ENCODE measurements around the gene PROZ. TPM values are rescaled to one million over a fixed set of nuclear protein-coding genes. Genes with fewer than 3 reads are reported as not detected.

Gene PROZ
- total and polyA plus RNA-seq, 2 of the 13 experiments (the other 11 are each of a cell fraction or from before 2014, with no cell fraction given), result 5.6 to 22.5 TPM

DNA sequence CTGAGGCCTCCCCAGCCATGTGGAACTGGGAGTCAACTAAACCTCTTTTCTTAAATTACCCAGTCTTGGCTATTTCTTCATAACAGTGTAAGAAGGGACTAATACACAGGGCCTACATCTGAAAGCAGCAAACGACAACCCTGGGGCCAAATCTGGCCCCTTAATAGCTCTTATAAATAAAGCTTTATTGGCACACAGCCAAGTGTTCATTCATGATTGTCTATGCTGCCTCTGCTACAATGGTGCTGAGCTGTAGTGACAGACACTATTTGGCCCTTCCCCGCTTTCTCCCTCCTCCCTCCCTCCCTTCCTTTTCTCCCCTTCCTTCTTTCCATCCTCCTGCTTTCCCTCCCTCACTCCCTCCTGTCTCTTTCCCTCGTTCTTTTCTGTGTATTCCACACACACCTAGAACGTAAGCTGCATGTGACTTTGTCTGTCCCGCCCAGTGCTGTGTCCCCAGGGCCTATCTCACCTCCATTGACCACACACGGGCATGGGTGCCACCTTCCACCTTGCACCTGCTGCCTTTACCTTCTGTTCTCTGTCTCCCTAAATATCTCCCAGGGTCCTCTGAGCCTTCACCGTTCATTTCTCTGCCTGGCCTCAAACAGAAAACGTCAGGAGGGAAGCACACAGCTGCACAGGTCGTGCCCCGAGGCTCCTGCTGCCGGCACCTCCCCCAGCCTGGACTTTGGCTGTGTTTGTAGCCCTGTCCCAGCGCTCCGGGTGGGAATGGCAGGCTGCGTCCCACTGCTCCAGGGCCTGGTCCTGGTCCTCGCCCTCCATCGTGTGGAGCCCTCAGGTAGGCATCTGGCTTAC lies at the start of gene PROZ (continued):
- no peak for TF ChIP-seq NPAS2 (CRISPR knock-in tag; IDR thresholded peaks at IDR 0.05; ENCODE audit: borderline replicate concordance)
- TF ChIP-seq, protein P1, sequence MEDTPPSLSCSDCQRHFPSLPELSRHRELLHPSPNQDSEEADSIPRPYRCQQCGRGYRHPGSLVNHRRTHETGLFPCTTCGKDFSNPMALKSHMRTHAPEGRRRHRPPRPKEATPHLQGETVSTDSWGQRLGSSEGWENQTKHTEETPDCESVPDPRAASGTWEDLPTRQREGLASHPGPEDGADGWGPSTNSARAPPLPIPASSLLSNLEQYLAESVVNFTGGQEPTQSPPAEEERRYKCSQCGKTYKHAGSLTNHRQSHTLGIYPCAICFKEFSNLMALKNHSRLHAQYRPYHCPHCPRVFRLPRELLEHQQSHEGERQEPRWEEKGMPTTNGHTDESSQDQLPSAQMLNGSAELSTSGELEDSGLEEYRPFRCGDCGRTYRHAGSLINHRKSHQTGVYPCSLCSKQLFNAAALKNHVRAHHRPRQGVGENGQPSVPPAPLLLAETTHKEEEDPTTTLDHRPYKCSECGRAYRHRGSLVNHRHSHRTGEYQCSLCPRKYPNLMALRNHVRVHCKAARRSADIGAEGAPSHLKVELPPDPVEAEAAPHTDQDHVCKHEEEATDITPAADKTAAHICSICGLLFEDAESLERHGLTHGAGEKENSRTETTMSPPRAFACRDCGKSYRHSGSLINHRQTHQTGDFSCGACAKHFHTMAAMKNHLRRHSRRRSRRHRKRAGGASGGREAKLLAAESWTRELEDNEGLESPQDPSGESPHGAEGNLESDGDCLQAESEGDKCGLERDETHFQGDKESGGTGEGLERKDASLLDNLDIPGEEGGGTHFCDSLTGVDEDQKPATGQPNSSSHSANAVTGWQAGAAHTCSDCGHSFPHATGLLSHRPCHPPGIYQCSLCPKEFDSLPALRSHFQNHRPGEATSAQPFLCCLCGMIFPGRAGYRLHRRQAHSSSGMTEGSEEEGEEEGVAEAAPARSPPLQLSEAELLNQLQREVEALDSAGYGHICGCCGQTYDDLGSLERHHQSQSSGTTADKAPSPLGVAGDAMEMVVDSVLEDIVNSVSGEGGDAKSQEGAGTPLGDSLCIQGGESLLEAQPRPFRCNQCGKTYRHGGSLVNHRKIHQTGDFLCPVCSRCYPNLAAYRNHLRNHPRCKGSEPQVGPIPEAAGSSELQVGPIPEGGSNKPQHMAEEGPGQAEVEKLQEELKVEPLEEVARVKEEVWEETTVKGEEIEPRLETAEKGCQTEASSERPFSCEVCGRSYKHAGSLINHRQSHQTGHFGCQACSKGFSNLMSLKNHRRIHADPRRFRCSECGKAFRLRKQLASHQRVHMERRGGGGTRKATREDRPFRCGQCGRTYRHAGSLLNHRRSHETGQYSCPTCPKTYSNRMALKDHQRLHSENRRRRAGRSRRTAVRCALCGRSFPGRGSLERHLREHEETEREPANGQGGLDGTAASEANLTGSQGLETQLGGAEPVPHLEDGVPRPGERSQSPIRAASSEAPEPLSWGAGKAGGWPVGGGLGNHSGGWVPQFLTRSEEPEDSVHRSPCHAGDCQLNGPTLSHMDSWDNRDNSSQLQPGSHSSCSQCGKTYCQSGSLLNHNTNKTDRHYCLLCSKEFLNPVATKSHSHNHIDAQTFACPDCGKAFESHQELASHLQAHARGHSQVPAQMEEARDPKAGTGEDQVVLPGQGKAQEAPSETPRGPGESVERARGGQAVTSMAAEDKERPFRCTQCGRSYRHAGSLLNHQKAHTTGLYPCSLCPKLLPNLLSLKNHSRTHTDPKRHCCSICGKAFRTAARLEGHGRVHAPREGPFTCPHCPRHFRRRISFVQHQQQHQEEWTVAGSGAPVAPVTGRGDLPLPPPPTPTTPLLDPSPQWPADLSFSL (CRISPR knock-in tag; IDR thresholded peaks at IDR 0.05), result no peak
- TF ChIP-seq ZFY (CRISPR knock-in tag; IDR thresholded peaks at IDR 0.05), result peak; percentile 70; the same call in 1 of the 2 replicates
- no peak for TF ChIP-seq ZNF17 (CRISPR knock-in tag; IDR thresholded peaks at IDR 0.05)
- TF ChIP-seq, protein P2, sequence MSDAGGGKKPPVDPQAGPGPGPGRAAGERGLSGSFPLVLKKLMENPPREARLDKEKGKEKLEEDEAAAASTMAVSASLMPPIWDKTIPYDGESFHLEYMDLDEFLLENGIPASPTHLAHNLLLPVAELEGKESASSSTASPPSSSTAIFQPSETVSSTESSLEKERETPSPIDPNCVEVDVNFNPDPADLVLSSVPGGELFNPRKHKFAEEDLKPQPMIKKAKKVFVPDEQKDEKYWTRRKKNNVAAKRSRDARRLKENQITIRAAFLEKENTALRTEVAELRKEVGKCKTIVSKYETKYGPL (CRISPR knock-in tag; IDR thresholded peaks at IDR 0.05), result no peak
- TF ChIP-seq HES4 (CRISPR knock-in tag; IDR thresholded peaks at IDR 0.05; ENCODE audit: borderline replicate concordance), result no peak
- TF ChIP-seq, protein P3, sequence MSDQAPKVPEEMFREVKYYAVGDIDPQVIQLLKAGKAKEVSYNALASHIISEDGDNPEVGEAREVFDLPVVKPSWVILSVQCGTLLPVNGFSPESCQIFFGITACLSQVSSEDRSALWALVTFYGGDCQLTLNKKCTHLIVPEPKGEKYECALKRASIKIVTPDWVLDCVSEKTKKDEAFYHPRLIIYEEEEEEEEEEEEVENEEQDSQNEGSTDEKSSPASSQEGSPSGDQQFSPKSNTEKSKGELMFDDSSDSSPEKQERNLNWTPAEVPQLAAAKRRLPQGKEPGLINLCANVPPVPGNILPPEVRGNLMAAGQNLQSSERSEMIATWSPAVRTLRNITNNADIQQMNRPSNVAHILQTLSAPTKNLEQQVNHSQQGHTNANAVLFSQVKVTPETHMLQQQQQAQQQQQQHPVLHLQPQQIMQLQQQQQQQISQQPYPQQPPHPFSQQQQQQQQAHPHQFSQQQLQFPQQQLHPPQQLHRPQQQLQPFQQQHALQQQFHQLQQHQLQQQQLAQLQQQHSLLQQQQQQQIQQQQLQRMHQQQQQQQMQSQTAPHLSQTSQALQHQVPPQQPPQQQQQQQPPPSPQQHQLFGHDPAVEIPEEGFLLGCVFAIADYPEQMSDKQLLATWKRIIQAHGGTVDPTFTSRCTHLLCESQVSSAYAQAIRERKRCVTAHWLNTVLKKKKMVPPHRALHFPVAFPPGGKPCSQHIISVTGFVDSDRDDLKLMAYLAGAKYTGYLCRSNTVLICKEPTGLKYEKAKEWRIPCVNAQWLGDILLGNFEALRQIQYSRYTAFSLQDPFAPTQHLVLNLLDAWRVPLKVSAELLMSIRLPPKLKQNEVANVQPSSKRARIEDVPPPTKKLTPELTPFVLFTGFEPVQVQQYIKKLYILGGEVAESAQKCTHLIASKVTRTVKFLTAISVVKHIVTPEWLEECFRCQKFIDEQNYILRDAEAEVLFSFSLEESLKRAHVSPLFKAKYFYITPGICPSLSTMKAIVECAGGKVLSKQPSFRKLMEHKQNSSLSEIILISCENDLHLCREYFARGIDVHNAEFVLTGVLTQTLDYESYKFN (CRISPR knock-in tag; conservative IDR thresholded peaks at IDR 0.05), result peak; percentile 88
- no peak for TF ChIP-seq ATAD3A (CRISPR knock-in tag; IDR thresholded peaks at IDR 0.05)
- 0 out of 2 replicates have a peak, but pooled peaks have one; percentile 45 for TF ChIP-seq CREBL2 (CRISPR knock-in tag; IDR thresholded peaks at IDR 0.05; ENCODE audit: borderline replicate concordance)
- no peak; the same call in 1 of the 2 replicates for TF ChIP-seq ZNF567 (CRISPR knock-in tag; IDR thresholded peaks at IDR 0.05; ENCODE audit: borderline replicate concordance)
- TF ChIP-seq, protein P4, sequence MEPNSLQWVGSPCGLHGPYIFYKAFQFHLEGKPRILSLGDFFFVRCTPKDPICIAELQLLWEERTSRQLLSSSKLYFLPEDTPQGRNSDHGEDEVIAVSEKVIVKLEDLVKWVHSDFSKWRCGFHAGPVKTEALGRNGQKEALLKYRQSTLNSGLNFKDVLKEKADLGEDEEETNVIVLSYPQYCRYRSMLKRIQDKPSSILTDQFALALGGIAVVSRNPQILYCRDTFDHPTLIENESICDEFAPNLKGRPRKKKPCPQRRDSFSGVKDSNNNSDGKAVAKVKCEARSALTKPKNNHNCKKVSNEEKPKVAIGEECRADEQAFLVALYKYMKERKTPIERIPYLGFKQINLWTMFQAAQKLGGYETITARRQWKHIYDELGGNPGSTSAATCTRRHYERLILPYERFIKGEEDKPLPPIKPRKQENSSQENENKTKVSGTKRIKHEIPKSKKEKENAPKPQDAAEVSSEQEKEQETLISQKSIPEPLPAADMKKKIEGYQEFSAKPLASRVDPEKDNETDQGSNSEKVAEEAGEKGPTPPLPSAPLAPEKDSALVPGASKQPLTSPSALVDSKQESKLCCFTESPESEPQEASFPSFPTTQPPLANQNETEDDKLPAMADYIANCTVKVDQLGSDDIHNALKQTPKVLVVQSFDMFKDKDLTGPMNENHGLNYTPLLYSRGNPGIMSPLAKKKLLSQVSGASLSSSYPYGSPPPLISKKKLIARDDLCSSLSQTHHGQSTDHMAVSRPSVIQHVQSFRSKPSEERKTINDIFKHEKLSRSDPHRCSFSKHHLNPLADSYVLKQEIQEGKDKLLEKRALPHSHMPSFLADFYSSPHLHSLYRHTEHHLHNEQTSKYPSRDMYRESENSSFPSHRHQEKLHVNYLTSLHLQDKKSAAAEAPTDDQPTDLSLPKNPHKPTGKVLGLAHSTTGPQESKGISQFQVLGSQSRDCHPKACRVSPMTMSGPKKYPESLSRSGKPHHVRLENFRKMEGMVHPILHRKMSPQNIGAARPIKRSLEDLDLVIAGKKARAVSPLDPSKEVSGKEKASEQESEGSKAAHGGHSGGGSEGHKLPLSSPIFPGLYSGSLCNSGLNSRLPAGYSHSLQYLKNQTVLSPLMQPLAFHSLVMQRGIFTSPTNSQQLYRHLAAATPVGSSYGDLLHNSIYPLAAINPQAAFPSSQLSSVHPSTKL (CRISPR knock-in tag; IDR thresholded peaks at IDR 0.05), result peak; percentile 75
- no peak for TF ChIP-seq ZBTB8A (CRISPR knock-in tag; IDR thresholded peaks at IDR 0.05; ENCODE audit: borderline replicate concordance, low read depth)

All from HepG2 (cell line).